ENCODE data around the gene CAMSAP1.

CAMSAP1 gene

DNA sequence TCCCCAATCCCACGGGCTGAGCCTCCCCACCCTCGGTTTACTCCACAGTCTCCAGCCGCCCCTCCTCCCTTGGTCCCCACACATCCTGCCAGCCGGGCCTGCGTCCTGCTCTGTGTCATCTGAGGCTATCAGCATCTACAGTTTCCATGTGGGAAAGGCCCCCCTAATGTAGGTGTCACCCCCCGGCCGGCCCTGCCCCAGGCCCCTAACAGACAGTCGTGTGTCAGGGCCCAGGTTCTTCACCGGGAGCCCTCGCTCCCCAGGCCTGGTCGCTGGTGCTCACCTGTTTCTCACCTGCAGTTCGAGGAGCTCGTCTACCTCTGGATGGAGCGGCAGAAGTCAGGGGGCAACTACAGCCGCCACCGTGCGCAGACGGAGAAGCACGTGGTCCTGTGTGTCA is 142.6 kb downstream of the CAMSAP1 start:
- DNase-seq (ENCODE audit: low read depth), result no peak
- no peak overlapping the region for H3K4me3 ChIP-seq (ENCODE audit: low read depth, low read length)
- TF ChIP-seq, protein P1, sequence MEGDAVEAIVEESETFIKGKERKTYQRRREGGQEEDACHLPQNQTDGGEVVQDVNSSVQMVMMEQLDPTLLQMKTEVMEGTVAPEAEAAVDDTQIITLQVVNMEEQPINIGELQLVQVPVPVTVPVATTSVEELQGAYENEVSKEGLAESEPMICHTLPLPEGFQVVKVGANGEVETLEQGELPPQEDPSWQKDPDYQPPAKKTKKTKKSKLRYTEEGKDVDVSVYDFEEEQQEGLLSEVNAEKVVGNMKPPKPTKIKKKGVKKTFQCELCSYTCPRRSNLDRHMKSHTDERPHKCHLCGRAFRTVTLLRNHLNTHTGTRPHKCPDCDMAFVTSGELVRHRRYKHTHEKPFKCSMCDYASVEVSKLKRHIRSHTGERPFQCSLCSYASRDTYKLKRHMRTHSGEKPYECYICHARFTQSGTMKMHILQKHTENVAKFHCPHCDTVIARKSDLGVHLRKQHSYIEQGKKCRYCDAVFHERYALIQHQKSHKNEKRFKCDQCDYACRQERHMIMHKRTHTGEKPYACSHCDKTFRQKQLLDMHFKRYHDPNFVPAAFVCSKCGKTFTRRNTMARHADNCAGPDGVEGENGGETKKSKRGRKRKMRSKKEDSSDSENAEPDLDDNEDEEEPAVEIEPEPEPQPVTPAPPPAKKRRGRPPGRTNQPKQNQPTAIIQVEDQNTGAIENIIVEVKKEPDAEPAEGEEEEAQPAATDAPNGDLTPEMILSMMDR (conservative IDR thresholded peaks at IDR 0.05; ENCODE audit: low read depth, low read length), result no peak

DNA sequence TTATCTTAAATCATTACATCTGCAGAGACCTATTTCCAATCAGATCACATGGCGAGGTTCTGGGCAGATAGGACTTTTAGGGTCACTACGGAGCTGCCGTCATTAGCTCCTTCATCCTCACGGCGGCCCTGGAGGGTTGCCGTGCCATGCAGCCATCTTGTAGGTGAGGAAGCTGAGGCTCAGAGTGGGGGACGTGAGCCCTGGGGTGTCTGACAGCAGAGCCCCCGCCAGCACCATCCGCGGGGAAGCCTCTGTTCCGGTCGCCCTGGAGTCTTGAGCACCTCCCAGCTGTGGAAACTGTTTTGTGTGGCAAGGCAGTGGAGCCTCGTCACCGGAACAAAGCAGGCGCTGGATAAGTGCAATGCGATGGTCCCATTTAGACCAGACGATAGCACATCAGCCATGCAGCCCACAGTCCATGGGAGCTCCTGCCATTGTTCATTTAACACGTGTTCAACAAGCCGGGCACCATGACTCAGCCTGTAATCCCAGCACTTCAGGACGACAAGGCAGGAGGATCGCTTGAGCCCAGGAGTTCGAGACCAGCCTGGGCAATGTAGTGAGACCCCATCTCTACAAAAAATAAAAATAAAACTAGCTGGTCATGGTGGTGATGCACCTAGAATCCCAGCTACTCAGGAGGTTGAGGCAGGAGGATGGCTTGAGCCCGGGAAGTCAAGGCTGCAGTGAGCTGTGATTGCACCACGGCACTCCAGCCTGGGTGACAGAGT is 143.5 kb downstream of the CAMSAP1 start:
- no peak overlapping the region for H3K4me3 ChIP-seq (ENCODE audit: low read depth, low read length)
- DNase-seq (ENCODE audit: low read depth), result no peak
- TF ChIP-seq, protein P1 (conservative IDR thresholded peaks at IDR 0.05; ENCODE audit: low read depth, low read length), result no peak

DNA sequence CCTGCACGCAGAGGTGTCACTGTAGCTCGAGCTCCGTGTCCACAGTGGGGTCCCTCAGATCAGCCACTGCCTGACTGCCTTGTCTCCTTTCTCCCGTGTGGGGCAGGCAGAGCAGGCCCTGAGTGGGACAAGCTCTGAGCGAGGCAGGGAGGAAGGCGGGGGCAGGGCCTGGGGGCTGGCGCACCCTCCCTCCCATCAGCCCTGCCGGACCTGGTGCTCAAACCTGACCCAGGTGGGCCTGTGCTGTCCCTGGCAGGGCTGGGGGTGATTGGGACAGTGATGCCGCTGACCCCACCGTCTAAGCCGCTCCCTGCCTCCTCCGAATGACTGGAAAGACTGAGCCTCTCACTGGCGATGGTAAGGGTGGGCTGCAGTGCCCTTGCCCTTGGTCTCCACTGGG is 144.4 kb downstream of the CAMSAP1 start:
- TF ChIP-seq, protein P1 (conservative IDR thresholded peaks at IDR 0.05; ENCODE audit: low read depth, low read length), result no peak
- no peak overlapping the region for H3K4me3 ChIP-seq (ENCODE audit: low read depth, low read length)
- no peak for DNase-seq (ENCODE audit: low read depth)

DNA sequence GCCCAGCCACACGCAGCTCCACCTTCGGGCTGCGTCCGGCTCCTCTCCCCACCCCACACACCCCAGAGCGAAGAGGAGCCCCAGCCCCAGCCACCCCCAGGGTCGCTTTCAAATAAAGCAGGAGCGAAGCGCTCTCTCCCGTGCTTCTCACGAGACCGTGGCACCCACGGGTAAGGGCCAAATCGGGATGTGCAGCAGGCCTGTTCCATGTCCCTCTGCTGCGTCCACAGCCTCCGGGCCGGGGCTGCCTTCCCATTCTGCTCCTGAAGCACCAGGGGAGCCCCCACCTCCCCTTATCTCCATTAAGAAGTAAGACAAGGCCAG is 145.5 kb downstream of the CAMSAP1 start:
- no peak overlapping the region for H3K4me3 ChIP-seq (ENCODE audit: low read depth, low read length)
- DNase-seq (ENCODE audit: low read depth), result no peak
- TF ChIP-seq, protein P1 (conservative IDR thresholded peaks at IDR 0.05; ENCODE audit: low read depth, low read length), result no peak

DNA sequence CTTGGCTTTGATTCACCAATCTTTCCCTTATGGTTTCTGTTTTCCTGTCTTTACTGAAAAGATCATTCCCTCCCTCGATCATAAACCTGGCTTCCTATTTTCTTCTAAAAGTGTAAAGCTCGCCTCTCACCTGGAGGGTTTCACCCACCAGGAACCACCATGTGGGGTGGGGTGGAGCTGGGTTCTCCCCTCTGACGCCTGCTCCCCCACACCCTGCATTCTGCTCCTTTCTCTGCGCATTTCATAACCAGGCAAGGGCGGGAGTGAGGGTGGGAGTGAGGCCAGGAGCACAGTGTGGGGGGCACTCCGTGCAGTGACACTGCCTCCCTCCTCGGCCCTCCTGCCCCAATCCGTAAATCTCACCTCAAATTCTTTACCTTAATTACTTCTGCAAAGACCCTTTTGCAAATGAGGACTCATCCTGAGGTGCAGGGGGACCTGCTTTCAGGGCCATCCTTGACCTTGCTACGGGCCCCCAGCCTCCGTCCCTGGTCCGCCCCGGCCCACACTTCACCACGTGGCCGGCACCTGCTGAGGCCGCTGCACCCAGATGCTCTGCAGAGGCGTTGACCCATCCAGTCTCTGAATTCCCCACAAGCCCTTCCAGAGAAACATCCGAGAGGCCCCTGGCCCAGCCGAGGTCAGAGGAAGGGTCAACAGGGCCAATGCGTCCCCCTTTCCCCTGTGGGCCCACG is 146.0 kb downstream of the CAMSAP1 start:
- no peak overlapping the region for H3K4me3 ChIP-seq (ENCODE audit: low read depth, low read length)
- TF ChIP-seq, protein P1 (conservative IDR thresholded peaks at IDR 0.05; ENCODE audit: low read depth, low read length), result no peak
- no peak for DNase-seq (ENCODE audit: low read depth)

DNA sequence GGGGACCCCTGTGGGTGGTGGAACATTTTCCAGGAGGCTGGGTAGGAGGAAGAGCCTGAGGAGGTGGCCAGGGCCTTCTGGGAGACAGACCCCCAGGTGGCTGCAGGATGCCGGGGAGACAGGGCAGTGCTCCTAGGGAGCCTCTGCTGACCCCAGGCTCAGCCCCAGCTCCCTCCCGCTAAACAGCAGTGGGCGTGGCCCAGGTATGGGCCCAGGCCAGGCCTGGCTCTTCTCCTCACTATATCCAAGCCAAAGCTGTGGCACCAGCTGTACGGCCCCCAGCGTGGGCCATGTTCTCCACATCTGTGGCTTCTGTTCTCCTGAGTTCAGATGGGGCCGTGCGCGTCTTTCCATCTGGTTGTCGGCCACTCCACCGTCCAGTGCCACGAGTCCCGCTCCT is 146.9 kb downstream of the CAMSAP1 start:
- no peak for DNase-seq (ENCODE audit: low read depth)
- H3K4me3 ChIP-seq (ENCODE audit: low read depth, low read length), result no peak overlapping the region
- TF ChIP-seq, protein P1 (conservative IDR thresholded peaks at IDR 0.05; ENCODE audit: low read depth, low read length), result no peak
